ENCODE data around the gene TPST2.

TPST2 gene

DNA sequence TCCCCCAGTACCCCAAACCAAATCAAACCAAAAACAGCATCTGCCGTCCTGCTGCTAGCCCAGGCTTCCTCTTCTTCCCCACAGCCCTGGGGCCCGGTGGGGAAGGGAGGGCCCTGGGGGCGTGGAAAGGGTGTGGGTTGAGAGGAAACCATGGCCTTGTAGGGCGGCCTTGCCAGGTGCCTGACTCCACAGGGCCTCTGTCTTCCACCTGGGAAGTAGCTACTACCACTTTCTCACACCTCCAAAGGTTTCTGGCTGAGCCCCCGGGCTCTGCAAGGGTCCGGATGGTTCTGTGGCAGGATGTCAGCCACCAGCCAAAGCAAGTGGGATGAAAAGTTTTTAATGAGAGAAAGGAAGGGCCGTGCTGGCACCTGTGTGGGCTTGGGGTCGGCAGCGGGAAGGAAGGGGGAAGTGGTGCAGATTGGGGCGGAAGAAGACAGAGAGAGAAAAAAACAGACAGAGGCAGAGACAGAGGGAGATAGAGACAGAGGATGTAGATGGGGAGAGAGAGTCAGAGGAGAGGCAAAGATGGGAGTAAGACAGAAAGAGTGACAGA lies 10.5 kb downstream of the TPST2 start:
- no peak for FAIRE-seq

DNA sequence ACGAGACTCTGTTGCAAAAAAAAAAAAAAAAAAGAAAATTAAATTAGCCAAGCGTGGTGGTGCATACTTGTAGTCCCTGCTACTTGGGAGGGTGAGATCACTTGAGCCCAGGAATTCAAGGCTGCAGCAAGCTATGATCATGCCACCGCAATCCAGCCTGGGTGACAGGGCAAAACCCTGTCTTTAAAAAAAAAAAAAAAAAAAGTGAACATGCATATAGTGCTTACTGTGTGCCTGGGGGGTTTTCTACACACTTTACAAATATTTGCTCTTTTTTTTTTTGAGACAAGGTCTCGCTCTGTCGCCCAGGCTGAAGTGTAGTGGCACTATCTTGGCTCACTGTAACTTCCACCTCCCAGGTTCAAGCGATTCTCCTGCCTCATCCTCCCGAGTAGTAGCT lies 12.9 kb downstream of the TPST2 start:
- FAIRE-seq: no peak

GRCh38 chr22:26576026-26576680 lies 13.8 kb downstream of the TPST2 start:
- FAIRE-seq: no peak

DNA sequence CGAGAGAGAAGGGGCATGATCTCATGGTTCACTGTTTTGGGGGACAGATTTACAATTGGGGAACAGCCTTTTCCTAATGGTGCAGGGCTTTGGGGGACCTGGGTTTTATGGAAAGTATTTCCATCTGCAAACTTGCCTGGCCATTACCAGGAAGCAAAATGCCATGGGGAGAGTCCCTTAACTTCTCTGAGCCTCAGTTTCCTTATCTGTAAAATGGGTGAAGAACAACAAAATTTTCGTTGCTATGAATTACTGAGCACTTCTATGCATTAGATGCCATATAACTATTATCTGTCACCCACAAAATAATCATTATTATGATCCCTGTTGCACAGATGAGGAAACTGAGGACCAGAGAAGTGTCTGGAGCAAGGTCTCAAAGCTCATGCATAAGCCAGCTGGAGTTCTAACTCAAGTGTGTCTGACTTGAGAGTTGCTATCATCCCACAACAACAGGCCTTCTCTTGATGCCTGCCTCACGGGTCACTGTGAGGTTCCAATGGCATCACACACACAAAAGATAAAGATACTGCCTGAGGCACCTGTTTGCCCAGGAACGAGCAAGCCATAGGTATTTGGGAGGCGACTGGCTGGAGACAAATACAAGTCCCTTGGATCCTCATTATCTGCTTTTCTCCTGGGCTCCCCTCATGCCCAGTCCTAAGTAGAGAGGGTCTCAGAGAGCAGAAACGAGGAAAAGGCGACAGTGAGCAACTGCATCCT lies 15.8 kb downstream of the TPST2 start:
- FAIRE-seq: no peak

DNA sequence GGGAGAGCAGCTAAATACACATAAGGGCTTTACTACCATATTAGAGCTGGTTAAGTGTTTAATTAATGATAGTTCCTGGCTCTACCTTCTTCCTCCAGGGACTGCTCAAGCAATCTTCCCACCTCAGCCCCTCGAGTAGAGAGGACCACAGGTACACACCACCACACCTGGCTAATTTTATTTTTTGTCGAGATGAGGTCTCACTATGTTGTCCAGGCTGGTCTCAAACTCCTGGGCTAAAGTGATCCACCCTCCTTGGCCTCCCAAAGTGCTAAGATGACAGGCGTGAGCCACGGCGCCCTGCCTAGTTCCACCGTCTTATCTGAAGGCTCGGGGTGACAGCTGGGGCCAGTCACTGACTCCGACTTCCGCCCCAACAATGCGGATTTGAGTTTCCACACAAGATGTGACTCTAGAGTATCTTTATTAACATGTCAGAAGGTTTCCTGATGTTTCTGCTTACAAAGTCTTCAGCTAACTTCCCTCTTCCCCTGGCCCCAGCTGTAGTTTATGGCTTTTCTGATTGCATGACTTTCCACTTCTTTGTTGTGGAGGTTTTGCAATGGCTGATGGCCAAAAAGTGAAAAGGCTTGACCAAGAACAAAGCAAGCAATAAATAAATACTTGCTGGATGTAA lies 16.8 kb downstream of the TPST2 start:
- no peak for FAIRE-seq

GRCh38 chr22:26570864-26571525 lies 18.9 kb downstream of the TPST2 start:
- no peak for FAIRE-seq

GRCh38 chr22:26570115-26570514 lies 19.8 kb downstream of the TPST2 start:
- no peak for FAIRE-seq

DNA sequence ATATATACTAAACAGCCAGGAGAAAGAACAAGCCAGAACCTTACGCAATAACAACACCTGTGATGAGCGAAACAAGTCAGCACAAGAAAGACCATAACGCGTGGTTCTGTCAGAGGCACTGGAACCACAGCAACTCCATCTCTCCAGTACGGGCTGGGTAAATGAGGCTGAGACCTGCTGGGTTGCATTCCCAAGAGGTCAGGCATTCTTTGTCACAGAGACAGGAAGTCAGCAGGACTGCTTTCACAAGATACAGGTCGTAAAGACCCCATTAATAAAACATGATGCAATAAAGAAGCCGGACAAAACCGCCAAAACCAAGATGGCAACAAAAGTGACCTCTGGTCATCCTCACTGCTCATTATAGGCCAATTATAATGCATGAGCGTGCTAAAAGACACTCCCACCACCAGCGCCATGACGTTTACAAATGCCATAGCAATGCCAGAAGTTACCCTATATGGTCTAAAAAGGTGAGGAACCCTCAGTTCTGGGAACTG lies 21.7 kb downstream of the TPST2 start:
- FAIRE-seq: no peak

DNA sequence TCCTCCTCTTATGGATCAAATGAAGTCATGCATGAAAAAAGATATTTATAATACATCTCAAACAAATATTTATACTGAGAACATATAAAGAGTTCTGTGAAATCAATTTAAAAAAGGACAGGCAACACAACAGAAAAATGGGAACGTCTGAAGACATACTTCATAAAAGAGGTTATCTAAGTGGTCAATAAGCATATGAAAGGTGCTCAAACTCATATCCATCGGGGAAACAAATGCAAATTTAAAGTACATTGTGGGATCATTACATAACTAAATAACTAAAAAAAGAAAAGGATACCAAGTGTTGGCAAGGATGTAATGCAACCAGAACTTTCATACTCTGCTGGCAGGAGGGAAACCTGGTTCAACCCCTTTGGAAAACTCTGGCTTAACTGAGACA lies 22.3 kb downstream of the TPST2 start:
- FAIRE-seq: no peak

DNA sequence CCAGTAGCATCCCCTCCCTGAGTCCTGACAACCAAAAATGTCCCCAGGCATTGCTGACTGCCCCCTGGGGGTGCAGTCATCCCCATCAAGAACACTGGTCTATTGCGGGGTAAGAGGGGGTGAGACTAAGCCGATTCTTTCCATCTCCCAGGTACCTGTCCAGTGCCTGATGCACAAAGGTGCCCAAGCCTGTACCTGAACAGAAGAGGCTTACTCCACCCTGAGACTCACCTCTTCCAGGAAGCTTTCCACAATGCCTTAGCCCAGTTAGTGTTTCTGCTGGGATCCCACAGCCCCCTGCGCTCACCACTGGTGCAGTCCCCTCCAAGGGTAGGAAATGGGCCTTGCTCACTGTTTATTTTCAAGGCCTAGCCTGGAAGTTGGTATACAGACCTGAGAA lies 22.9 kb downstream of the TPST2 start:
- FAIRE-seq: no peak

DNA sequence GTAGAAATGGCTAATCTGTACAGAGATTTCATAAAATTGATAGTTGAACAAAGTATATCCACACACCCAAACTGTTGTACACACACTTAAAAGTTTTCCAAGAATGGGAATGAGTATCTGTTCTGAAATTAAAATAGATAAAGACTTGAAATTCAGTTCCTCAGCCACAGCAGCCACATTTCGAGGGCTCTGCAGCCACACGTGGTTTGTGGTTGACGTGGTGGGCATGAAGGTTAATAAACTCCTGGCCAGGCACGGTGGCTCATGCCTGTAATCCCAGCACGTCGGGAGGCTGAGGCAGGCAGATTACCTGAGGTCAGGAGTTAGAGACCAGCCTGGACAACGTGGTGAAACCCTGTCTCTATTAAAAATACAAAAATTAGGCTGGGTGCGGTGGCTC lies 24.0 kb downstream of the TPST2 start:
- no peak for FAIRE-seq

GRCh38 chr22:26565181-26565580 lies 24.8 kb downstream of the TPST2 start:
- FAIRE-seq: no peak

- no peak for FAIRE-seq
Observed at GRCh38 chr22:26564672-26565071, 25.3 kb downstream of the TPST2 start.

DNA sequence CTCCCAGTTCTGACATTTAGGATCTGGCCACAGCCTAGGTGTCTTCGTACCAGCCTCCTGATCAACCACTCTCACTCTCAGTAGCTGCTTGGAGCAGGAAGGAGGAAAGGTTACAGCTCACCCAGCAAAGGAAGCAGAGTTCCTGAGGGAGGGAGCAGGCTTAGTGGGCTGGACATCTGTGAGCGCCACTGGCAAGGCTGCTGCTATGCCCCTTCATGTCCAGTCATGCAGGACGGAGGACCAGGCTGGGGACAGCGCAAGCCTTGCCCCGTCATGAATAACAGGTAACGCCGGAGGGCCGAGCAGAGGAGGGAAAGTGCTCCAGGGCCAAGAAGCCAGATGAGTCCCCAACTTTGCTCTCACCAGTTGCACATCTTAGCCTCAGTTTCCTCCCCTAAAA lies 25.8 kb downstream of the TPST2 start:
- FAIRE-seq: no peak

GRCh38 chr22:26563022-26563421 lies 26.9 kb downstream of the TPST2 start:
- FAIRE-seq: no peak

DNA sequence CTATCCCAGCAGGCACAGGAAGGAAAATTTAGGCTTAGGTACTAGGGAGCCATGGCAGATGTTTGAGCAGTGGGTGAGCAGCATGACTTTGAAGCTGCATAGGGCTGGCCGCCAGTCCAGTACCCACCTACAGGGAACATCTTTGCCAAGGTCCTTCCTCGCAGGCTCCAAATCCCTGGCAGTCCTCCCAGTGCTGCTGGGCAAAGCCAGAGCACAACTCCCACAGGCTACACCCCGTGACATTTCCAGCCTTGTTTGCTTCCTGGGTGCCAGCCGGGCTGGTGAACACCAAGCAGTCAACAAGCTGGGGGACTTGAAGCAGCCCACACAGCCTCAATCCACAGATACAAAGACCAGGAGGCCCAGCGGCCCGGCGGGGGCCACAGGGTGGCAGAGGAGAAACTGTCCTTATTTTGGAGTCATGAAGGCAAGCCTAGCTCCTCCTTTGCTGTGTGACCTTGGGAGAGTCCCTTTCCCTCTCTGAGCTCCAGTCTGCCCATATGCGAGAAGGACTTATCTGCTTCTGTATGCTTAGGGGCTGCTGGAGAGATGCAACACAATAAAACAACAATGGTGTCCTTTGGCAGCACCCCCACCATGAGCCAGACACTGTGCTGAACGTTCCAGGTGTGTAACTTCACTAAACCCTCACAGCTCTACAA lies 28.0 kb downstream of the TPST2 start:
- no peak for FAIRE-seq

- no peak for FAIRE-seq
Observed at GRCh38 chr22:26559961-26560575, 29.9 kb downstream of the TPST2 start.

DNA sequence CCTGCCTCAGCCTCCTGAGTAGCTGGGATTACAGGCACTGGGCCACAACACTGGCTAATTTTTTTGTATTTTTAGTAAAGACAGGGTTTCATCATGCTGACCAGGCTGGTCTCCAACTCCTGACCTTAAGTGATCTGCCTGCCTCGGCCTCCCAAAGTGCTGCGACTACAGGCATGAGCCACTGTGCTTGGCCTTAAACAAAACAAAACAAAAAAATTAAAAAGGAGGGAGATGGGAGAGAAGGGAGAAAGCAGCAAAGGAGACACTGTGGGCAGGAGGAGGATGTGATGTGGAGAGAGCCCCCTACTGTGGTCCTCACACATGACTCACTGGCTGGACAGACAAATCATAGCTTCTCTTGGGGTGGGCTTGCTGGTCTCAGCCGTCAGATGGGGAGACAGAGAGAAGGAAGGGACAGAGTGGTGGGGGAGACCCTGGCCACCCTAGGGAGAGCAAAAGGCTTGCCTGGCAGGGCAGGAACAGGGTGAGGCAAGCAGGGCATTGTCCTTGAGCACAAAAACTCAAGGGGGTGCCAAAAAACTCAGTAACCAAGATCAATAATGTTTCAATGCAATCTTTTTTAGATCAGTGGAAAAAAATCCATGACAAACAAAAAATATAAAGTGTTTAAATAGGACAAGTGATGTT lies 31.6 kb downstream of the TPST2 start:
- FAIRE-seq: no peak

GRCh38 chr22:26556904-26557303 lies 33.0 kb downstream of the TPST2 start:
- FAIRE-seq: no peak

GRCh38 chr22:26555478-26555877 lies 34.5 kb downstream of the TPST2 start:
- FAIRE-seq: no peak

GRCh38 chr22:26554956-26555355 lies 35.0 kb downstream of the TPST2 start:
- FAIRE-seq: no peak
